GM18873 (cell line): ENCODE measurements around the gene RNF44.
A peak's percentile ranks its signal among the peaks of the same experiment; 100 is the strongest.

ENCODE experiments used
- ATAC-seq: cut with Tn5 transposase; IDR thresholded peaks from one replicate; pipeline ENCODE4 v1.9.1; 2021; ENCODE audit warnings: mild to moderate bottlenecking, moderate library complexity, moderate number of reproducible peaks; ENCODE audit not compliant: unreplicated experiment, low FRiP score

RNF44 gene

GRCh38 chr5:176537554-176538229, 490 bp upstream of the RNF44 start:
- ATAC-seq, result peak; percentile 60

GRCh38 chr5:176536132-176536901, 885 bp downstream of the RNF44 start:
- no peak for ATAC-seq

GRCh38 chr5:176535664-176536131, 1.5 kb downstream of the RNF44 start:
- ATAC-seq, result no peak

- no peak for ATAC-seq
Observed at GRCh38 chr5:176535101-176535663, 2.0 kb downstream of the RNF44 start.

- no peak for ATAC-seq
Observed at GRCh38 chr5:176534640-176535039, 2.6 kb downstream of the RNF44 start.

- ATAC-seq, result no peak
Observed at GRCh38 chr5:176533894-176534611, 3.1 kb downstream of the RNF44 start.

- no peak for ATAC-seq
Observed at GRCh38 chr5:176533390-176533789, 3.8 kb downstream of the RNF44 start.

- ATAC-seq, result no peak
Observed at GRCh38 chr5:176532795-176533194, 4.4 kb downstream of the RNF44 start.

GRCh38 chr5:176531902-176532493, 5.2 kb downstream of the RNF44 start:
- ATAC-seq, result no peak

GRCh38 chr5:176530983-176531901, 6.0 kb downstream of the RNF44 start:
- ATAC-seq, result no peak

- no peak for ATAC-seq
Observed at GRCh38 chr5:176530393-176530982, 6.7 kb downstream of the RNF44 start.

GRCh38 chr5:176529741-176530141, 7.5 kb downstream of the RNF44 start:
- no peak for ATAC-seq

GRCh38 chr5:176529116-176529740, 8.0 kb downstream of the RNF44 start:
- no peak for ATAC-seq

- ATAC-seq, result no peak
Observed at GRCh38 chr5:176528761-176529115, 8.5 kb downstream of the RNF44 start.

- no peak for ATAC-seq
Observed at GRCh38 chr5:176528301-176528700, 8.9 kb downstream of the RNF44 start.

GRCh38 chr5:176527246-176528222, 9.7 kb downstream of the RNF44 start:
- no peak for ATAC-seq

GRCh38 chr5:176526462-176526861, 10.7 kb downstream of the RNF44 start:
- ATAC-seq, result no peak

- ATAC-seq, result no peak
Observed at GRCh38 chr5:176525677-176526076, 11.5 kb downstream of the RNF44 start.
